HepG2 (cell line): ENCODE data around the gene ANAPC5. TPM values are rescaled to one million over a fixed set of nuclear protein-coding genes. Genes with fewer than 3 reads are reported as not detected.

Experiments used
- BATF2 ChIP-seq: sonication (generic); formaldehyde crosslinking; IDR thresholded peaks from 2 replicates; pipeline ENCODE4 v1.8.0; 2022; ENCODE audit warnings: mild to moderate bottlenecking, missing genetic modification reagents, moderate library complexity
- DNMT3B ChIP-seq: conservative IDR thresholded peaks from 2 replicates; pipeline ENCODE4 v1.6.1; 2016; ENCODE audit warnings: missing biosample characterization, control low read depth
- FOXJ3 ChIP-seq: sonication (generic); formaldehyde crosslinking; IDR thresholded peaks from 2 replicates; pipeline ENCODE4 v1.4.0; 2020; ENCODE audit warnings: missing genetic modification reagents, mild to moderate bottlenecking, borderline replicate concordance
- HDAC1 ChIP-seq: sonication (generic); formaldehyde crosslinking; IDR thresholded peaks from 2 replicates; pipeline ENCODE4 v1.5.1; 2020; ENCODE audit warnings: mild to moderate bottlenecking, missing genetic modification reagents
- HOXA3 ChIP-seq: sonication (generic); formaldehyde crosslinking; IDR thresholded peaks from 2 replicates; pipeline ENCODE4 v1.5.0; 2020; ENCODE audit warnings: missing genetic modification reagents
- KMT2A ChIP-seq: sonication (generic); formaldehyde crosslinking; IDR thresholded peaks from 2 replicates; pipeline ENCODE4 v1.4.0; 2020; ENCODE audit warnings: missing genetic modification reagents
- MED13 ChIP-seq: sonication (generic); formaldehyde crosslinking; IDR thresholded peaks from 2 replicates; pipeline ENCODE4 v1.5.0; 2020; ENCODE audit warnings: missing genetic modification reagents
- MXD3 ChIP-seq: IDR thresholded peaks from 2 replicates; pipeline ENCODE4 v1.6.1; 2016; ENCODE audit warnings: mild to moderate bottlenecking, missing biosample characterization, missing genetic modification reagents
- PRPF4 ChIP-seq: fragments of 200-400 bp; formaldehyde crosslinking; IDR thresholded peaks from 2 replicates; pipeline ENCODE4 v1.6.1; 2016; ENCODE audit warnings: low read length, low read depth; ENCODE audit not compliant: poor library complexity, severe bottlenecking
- REL ChIP-seq: sonication (generic); formaldehyde crosslinking; conservative IDR thresholded peaks from 2 replicates; pipeline ENCODE4 v1.8.0; 2022; ENCODE audit warnings: mild to moderate bottlenecking, missing genetic modification reagents, moderate library complexity
- SMAD3 ChIP-seq: sonication (generic); formaldehyde crosslinking; IDR thresholded peaks from 2 replicates; pipeline ENCODE4 v1.4.0; 2020; ENCODE audit warnings: missing genetic modification reagents
- SNAI1 ChIP-seq: sonication (generic); formaldehyde crosslinking; IDR thresholded peaks from 2 replicates; pipeline ENCODE4 v1.5.0; 2020; ENCODE audit warnings: mild to moderate bottlenecking, missing genetic modification reagents, borderline replicate concordance
- TEAD2 ChIP-seq: sonication (generic); formaldehyde crosslinking; IDR thresholded peaks from 2 replicates; pipeline ENCODE4 v1.9.0; 2021; ENCODE audit warnings: missing genetic modification reagents
- ZFY ChIP-seq: sonication (generic); formaldehyde crosslinking; IDR thresholded peaks from 2 replicates; pipeline ENCODE4 v1.4.0; 2020; ENCODE audit warnings: missing genetic modification reagents
- ZKSCAN5 ChIP-seq: sonication (generic); formaldehyde crosslinking; IDR thresholded peaks from 2 replicates; pipeline ENCODE4 v1.5.1; 2020; ENCODE audit warnings: mild to moderate bottlenecking, missing genetic modification reagents
- ZNF101 ChIP-seq: sonication (generic); formaldehyde crosslinking; IDR thresholded peaks from 2 replicates; pipeline ENCODE4 v1.4.0; 2020; ENCODE audit warnings: mild to moderate bottlenecking, low read depth, missing genetic modification reagents, borderline replicate concordance
- ZNF292 ChIP-seq: sonication (generic); formaldehyde crosslinking; IDR thresholded peaks from 2 replicates; pipeline ENCODE4 v1.8.1; 2022; ENCODE audit warnings: mild to moderate bottlenecking, low read depth, missing genetic modification reagents, borderline replicate concordance
- ZNF512B ChIP-seq: sonication (generic); formaldehyde crosslinking; IDR thresholded peaks from 2 replicates; pipeline ENCODE4 v1.5.1; 2020; ENCODE audit warnings: missing genetic modification reagents, mild to moderate bottlenecking, borderline replicate concordance
- ZNF530 ChIP-seq: sonication (generic); formaldehyde crosslinking; IDR thresholded peaks from 2 replicates; pipeline ENCODE4 v1.5.0; 2020; ENCODE audit warnings: low read depth, mild to moderate bottlenecking, missing genetic modification reagents
- ZNF652 ChIP-seq: IDR thresholded peaks from 2 replicates; pipeline ENCODE4 v1.6.1; 2016; ENCODE audit warnings: low read depth, borderline replicate concordance
- ZNF660 ChIP-seq: sonication (generic); formaldehyde crosslinking; IDR thresholded peaks from 2 replicates; pipeline ENCODE4 v1.5.1; 2020; ENCODE audit warnings: mild to moderate bottlenecking, low read depth, missing genetic modification reagents, borderline replicate concordance
- ZNF782 ChIP-seq: sonication (generic); formaldehyde crosslinking; IDR thresholded peaks from 2 replicates; pipeline ENCODE4 v1.4.0; 2020; ENCODE audit warnings: missing genetic modification reagents, mild to moderate bottlenecking, borderline replicate concordance
- polyA plus RNA-seq, 8 experiments: library from polyadenylated mRNA; depleted of rRNA in 3 of 8; stranded (reverse) in 7 of 8; unstranded in 1 of 8; fragments of >200 nt; fragmentation: Illumina TruSeq in 4 of 8; extraction: Trizol in 4 of 8; gene quantifications; 2 replicates each; pipeline versions ENCODE4 v1.2.1 to v1.2.3, GENCODE V29; 2011 to 2016; ENCODE audit warnings: low read depth in 4 of 8, missing spikeins in 1 of 8, mixed read lengths in 1 of 8; ENCODE audit not compliant: insufficient read depth in 1 of 8
- total RNA-seq, 5 experiments: library from RNA; depleted of rRNA; stranded (reverse); fragments of >200 nt; fragmentation: Illumina TruSeq; extraction: Trizol; gene quantifications; 2 replicates each; pipeline ENCODE4 v1.2.3, GENCODE V29; 2016; ENCODE audit warnings: low read depth in 1 of 5
- TF ChIP-seq, protein P1 (sequence below): sonication (generic); formaldehyde crosslinking; IDR thresholded peaks from 2 replicates; pipeline ENCODE4 v1.5.1; 2020; ENCODE audit warnings: mild to moderate bottlenecking, moderate library complexity, missing genetic modification reagents

Gene ANAPC5
- total and polyA plus RNA-seq, 2 of the 13 experiments (the other 11 are each of a cell fraction or from before 2014, with no cell fraction given), result 146 to 161 TPM

GRCh38 chr12:121351820-121352681, at the start of gene ANAPC5 (continued):
- TF ChIP-seq KMT2A (CRISPR knock-in tag), result peak; percentile 97
- 0 out of 2 replicates have a peak, but pooled peaks have one; percentile 39 for TF ChIP-seq REL (CRISPR knock-in tag)
- 0 out of 2 replicates have a peak, but pooled peaks have one; percentile 42 for TF ChIP-seq FOXJ3 (CRISPR knock-in tag)
- peak; percentile 78; the same call in 1 of the 2 replicates for TF ChIP-seq SMAD3 (CRISPR knock-in tag)
- TF ChIP-seq HOXA3 (CRISPR knock-in tag), result peak; percentile 84
- 0 out of 2 replicates have a peak, but pooled peaks have one; percentile 70 for TF ChIP-seq DNMT3B (CRISPR knock-in tag)
- peak; percentile 65; the same call in 1 of the 2 replicates for TF ChIP-seq ZNF782 (CRISPR knock-in tag)
- TF ChIP-seq MXD3 (CRISPR knock-in tag), result peak; percentile 81
- TF ChIP-seq ZNF652, result no peak; the same call in 1 of the 2 replicates
- TF ChIP-seq HDAC1 (CRISPR knock-in tag), result peak; percentile 94
- peak; percentile 60; the same call in 1 of the 2 replicates for TF ChIP-seq ZNF292
- no peak for TF ChIP-seq ZNF101
- TF ChIP-seq, protein P1, sequence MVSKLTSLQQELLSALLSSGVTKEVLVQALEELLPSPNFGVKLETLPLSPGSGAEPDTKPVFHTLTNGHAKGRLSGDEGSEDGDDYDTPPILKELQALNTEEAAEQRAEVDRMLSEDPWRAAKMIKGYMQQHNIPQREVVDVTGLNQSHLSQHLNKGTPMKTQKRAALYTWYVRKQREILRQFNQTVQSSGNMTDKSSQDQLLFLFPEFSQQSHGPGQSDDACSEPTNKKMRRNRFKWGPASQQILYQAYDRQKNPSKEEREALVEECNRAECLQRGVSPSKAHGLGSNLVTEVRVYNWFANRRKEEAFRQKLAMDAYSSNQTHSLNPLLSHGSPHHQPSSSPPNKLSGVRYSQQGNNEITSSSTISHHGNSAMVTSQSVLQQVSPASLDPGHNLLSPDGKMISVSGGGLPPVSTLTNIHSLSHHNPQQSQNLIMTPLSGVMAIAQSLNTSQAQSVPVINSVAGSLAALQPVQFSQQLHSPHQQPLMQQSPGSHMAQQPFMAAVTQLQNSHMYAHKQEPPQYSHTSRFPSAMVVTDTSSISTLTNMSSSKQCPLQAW (CRISPR knock-in tag), result peak; percentile 85
- TF ChIP-seq PRPF4, result no peak
- TF ChIP-seq ZNF530 (CRISPR knock-in tag), result no peak
- peak; percentile 83 for TF ChIP-seq ZFY (CRISPR knock-in tag)
- TF ChIP-seq BATF2 (CRISPR knock-in tag), result no peak
- TF ChIP-seq SNAI1 (CRISPR knock-in tag), result peak; percentile 35; the same call in 1 of the 2 replicates
- peak; percentile 75; the same call in 1 of the 2 replicates for TF ChIP-seq ZNF512B (CRISPR knock-in tag)
- TF ChIP-seq ZKSCAN5, result no peak
- TF ChIP-seq ZNF660 (CRISPR knock-in tag), result no peak
- TF ChIP-seq MED13 (CRISPR knock-in tag), result no peak
- 0 out of 2 replicates have a peak, but pooled peaks have one; percentile 57 for TF ChIP-seq TEAD2 (CRISPR knock-in tag)
